ENCODE measurements around the gene TMEM170A. TPM values are rescaled to one million over a fixed set of nuclear protein-coding genes. Genes with fewer than 3 reads are reported as not detected.
"Not testable (repeated sequence)": the region's sequence is repeated elsewhere in the genome, so short reads cannot be mapped to it uniquely, and the experiment has no call there.

Gene TMEM170A
- polyA plus RNA-seq, 1 donor (not counting 4 experiments of a cell fraction or from before 2014, with no cell fraction given) = 22.1 TPM

DNA sequence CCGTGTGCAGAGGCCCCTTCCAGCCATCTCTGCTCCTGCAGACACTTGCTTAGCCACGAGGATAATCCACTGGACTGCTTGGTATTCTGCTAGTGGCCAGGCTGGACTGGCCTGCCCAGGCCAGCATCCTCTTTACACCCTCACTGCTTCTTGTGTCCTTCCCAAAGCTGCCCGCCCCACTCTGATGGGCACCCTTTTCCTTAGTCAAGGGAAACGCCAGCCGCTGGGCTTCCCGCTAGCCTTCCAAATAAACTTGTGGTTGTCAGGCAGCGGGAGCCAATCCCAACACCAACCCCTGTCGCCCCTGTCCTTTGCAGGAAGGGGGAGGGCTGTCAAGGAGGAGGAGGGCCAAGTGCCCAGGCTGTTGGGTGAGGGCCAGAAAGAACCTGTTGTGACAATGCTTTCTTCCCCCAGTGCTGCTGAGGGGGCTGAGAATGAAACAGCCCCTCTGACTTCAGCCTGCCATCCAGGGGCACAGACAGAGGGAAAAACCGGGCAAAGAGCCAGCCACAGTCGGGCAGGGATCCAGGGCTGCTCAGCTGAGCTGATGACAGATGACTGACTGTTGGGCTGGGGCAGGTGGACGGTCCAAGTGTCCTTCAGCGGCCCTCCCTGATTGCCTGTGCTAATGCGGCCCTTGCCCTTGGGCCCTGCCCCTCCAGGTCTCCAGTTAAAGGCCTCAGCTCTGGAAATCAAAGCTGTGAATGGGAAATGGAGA, 34.3 kb upstream of the TMEM170A start:
- H3K79me2 ChIP-seq (ENCODE audit: control insufficient read depth, insufficient read depth, low read length); H3K9me3 ChIP-seq (ENCODE audit: control insufficient read depth, low read depth, low read length); H3K27ac ChIP-seq (ENCODE audit: control insufficient read depth, insufficient read depth, low read length); H4K20me1 ChIP-seq (ENCODE audit: control insufficient read depth, extremely low read depth, insufficient read depth, low read length); FAIRE-seq; dilution Hi-C loops (cut with MboI; ENCODE audit: extremely low pct_ligation_motif_present, low sequenced_read_pairs); H2AFZ ChIP-seq (ENCODE audit: control insufficient read depth, low read length); H3K36me3 ChIP-seq (ENCODE audit: control insufficient read depth in 2 of 2, extremely low read depth in 1 of 2, insufficient read depth in 2 of 2, low read length in 2 of 2); H3K9ac ChIP-seq (ENCODE audit: control insufficient read depth, extremely low read depth, insufficient read depth, low read length); H3K4me3 ChIP-seq (ENCODE audit: control insufficient read depth in 2 of 3, extremely low read depth in 1 of 3, insufficient read depth in 2 of 3, low read depth in 1 of 3, low read length in 3 of 3); H3K4me2 ChIP-seq (ENCODE audit: control insufficient read depth, extremely low read depth, insufficient read depth, low read depth, low read length); DNase-seq (ENCODE audit: low read depth, low spot score); H3K9me1 ChIP-seq (ENCODE audit: control insufficient read depth, extremely low read depth, insufficient read depth, low read length): not testable (repeated sequence)
- Histone ChIP-seq H3K27me3 (ENCODE audit: control insufficient read depth, extremely low read depth, insufficient read depth, low read length) (peaks cover 14% of the 10 kb centered on the region), H3K4me1 (ENCODE audit: control insufficient read depth, extremely low read depth, insufficient read depth, low read length) (peaks cover 18% of the 10 kb centered on the region)

DNA sequence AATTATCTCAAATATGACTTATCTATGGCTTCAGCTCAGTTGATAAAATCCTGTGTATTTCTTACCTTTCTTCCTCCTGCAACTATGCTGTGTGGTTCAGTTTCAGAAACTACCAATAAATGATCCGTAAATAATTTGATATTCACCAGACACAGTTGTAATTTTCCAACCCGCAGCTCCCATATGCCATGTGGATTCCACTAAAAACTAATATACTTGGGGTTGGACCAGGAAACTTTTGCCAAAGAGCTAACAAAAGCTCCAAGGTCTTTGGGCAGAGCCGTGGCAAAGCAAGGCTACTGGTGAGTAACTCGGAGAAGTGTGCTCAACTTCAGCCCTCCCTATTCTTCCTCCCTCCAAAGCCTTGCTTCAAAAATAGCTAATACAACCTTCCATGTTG, 33.1 kb upstream of the TMEM170A start:
- DNase-seq (ENCODE audit: low read depth, low spot score) (no peak), FAIRE-seq (no peak)
- H3K27me3 ChIP-seq (ENCODE audit: control insufficient read depth, extremely low read depth, insufficient read depth, low read length) = peaks cover 14% of the 10 kb centered on the region
- dilution Hi-C loops (cut with MboI; ENCODE audit: extremely low pct_ligation_motif_present, low sequenced_read_pairs) = no loop called here
- H3K9me1 ChIP-seq (ENCODE audit: control insufficient read depth, extremely low read depth, insufficient read depth, low read length) = no peaks in the 10 kb centered on the region
- H3K4me2 ChIP-seq (ENCODE audit: control insufficient read depth, extremely low read depth, insufficient read depth, low read depth, low read length) = no peak overlapping the region
- no peak overlapping the region for H3K27ac ChIP-seq (ENCODE audit: control insufficient read depth, insufficient read depth, low read length)
- H3K4me1 ChIP-seq (ENCODE audit: control insufficient read depth, extremely low read depth, insufficient read depth, low read length) = peaks cover 10% of the 10 kb centered on the region
- H3K4me3 ChIP-seq (ENCODE audit: control insufficient read depth in 2 of 3, extremely low read depth in 1 of 3, insufficient read depth in 2 of 3, low read depth in 1 of 3, low read length in 3 of 3) = no peak overlapping the region
- no peaks in the 10 kb centered on the region for H3K79me2 ChIP-seq (ENCODE audit: control insufficient read depth, insufficient read depth, low read length)
- no peak overlapping the region for H3K9ac ChIP-seq (ENCODE audit: control insufficient read depth, extremely low read depth, insufficient read depth, low read length)
- TF ChIP-seq EZH2 (IDR thresholded peaks at IDR 0.05; ENCODE audit: low read length) = no peak
- TF ChIP-seq, protein P1, sequence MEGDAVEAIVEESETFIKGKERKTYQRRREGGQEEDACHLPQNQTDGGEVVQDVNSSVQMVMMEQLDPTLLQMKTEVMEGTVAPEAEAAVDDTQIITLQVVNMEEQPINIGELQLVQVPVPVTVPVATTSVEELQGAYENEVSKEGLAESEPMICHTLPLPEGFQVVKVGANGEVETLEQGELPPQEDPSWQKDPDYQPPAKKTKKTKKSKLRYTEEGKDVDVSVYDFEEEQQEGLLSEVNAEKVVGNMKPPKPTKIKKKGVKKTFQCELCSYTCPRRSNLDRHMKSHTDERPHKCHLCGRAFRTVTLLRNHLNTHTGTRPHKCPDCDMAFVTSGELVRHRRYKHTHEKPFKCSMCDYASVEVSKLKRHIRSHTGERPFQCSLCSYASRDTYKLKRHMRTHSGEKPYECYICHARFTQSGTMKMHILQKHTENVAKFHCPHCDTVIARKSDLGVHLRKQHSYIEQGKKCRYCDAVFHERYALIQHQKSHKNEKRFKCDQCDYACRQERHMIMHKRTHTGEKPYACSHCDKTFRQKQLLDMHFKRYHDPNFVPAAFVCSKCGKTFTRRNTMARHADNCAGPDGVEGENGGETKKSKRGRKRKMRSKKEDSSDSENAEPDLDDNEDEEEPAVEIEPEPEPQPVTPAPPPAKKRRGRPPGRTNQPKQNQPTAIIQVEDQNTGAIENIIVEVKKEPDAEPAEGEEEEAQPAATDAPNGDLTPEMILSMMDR (optimal IDR thresholded peaks at IDR 0.05 in 1 of 3, IDR thresholded peaks at IDR 0.05 in 1 of 3, conservative IDR thresholded peaks at IDR 0.05 in 1 of 3; ENCODE audit: extremely low read depth in 1 of 3, insufficient read depth in 2 of 3, low read length in 3 of 3) = no peak
- H3K36me3 ChIP-seq (ENCODE audit: control insufficient read depth in 2 of 2, extremely low read depth in 1 of 2, insufficient read depth in 2 of 2, low read length in 2 of 2) = no peaks in the 10 kb centered on the region
- no peaks in the 10 kb centered on the region for H3K9me3 ChIP-seq (ENCODE audit: control insufficient read depth, low read depth, low read length)
- H4K20me1 ChIP-seq (ENCODE audit: control insufficient read depth, extremely low read depth, insufficient read depth, low read length) = no peaks in the 10 kb centered on the region
- no peak overlapping the region for H2AFZ ChIP-seq (ENCODE audit: control insufficient read depth, low read length)

All from keratinocyte (primary cell).